Measurements from ENCODE around the gene ECI1. TPM values are rescaled to one million over a fixed set of nuclear protein-coding genes. Genes with fewer than 3 reads are reported as not detected.

Gene ECI1
- polyA plus RNA-seq, 1 experiment, result 63.9 TPM

DNA sequence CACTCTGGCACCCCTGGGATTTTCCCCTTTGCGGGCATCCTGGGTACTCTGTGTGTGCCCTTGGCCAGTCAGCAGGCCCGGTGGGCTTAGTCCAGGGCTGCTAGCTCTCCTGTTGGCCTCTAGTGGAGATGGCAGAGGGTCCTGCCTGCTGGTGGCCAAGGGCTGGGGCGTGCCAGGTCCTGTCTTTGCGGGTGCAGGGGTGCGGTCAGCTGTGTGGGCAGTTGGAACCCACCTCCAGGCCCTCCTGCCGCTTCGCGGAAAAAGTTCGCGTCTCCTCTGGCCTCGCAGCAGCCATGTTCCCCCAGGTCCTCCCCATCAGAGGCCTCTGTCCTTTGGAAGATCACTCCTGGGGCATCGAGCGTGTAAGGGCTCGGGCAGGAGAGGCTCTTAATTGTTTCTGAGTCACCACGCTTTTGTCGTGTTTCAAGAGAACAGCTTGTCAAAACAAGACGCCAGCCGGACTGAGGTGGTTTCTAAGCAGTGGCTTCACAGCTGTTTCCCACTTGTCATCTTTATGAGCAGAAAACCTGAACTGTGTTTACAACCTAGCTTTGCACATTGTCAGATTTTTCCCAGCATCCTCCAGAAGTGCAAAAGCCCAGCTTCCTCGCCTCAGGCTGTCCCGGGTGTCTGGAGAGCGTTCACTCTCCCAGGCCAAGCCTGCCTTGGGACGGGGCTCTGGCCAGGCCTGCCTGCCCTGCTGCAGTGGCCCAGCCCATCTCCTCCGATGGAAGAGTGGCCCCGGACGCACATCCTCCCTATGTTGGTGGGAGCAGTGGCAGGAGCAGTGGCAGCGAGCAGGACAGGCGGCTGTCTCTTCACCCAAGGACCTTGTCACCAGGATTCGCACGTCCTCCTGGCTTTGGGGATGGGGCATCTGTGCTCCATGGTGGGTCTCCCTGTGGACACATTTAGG lies 20.1 kb downstream of the ECI1 start:
- no peaks in the 10 kb centered on the region for H3K27me3 ChIP-seq (ENCODE audit: control insufficient read depth, insufficient read depth, low read length)
- peaks cover 45% of the 10 kb centered on the region for H3K36me3 ChIP-seq (ENCODE audit: control insufficient read depth, insufficient read depth, low read length)
- ChIA-PET CTCF (no interaction called here), POLR2A (no interaction called here)
- TF ChIP-seq, protein P1, sequence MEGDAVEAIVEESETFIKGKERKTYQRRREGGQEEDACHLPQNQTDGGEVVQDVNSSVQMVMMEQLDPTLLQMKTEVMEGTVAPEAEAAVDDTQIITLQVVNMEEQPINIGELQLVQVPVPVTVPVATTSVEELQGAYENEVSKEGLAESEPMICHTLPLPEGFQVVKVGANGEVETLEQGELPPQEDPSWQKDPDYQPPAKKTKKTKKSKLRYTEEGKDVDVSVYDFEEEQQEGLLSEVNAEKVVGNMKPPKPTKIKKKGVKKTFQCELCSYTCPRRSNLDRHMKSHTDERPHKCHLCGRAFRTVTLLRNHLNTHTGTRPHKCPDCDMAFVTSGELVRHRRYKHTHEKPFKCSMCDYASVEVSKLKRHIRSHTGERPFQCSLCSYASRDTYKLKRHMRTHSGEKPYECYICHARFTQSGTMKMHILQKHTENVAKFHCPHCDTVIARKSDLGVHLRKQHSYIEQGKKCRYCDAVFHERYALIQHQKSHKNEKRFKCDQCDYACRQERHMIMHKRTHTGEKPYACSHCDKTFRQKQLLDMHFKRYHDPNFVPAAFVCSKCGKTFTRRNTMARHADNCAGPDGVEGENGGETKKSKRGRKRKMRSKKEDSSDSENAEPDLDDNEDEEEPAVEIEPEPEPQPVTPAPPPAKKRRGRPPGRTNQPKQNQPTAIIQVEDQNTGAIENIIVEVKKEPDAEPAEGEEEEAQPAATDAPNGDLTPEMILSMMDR (IDR thresholded peaks at IDR 0.05; ENCODE audit: insufficient read depth, low read depth, low read length), result no peak
- no peak for DNase-seq (ENCODE audit: low read depth)
- H3K4me3 ChIP-seq (ENCODE audit: low read depth, low read length), result no peak overlapping the region

DNA sequence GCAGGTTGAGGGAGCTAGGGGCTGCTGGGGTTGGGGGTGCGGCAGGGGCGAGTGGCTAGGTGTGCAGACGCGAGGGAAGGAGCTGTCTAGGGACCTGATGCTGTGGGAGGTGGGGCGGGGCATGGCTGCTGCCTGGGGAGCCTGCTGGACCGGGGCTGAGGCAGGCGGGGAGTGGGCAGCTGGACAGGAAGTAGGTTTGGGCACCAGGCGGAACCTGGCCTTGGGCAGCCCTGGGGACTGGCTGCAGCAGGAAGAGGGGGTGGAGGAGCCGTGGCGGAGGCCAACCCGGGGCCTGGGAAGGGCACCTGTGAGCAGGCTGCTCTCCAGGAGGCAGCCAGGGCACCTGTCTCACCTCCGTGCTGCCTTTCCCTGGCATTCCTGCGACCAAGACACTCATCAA lies 21.0 kb downstream of the ECI1 start:
- DNase-seq (ENCODE audit: low read depth), result no peak
- Histone ChIP-seq H3K4me3 (ENCODE audit: low read depth, low read length) (no peak overlapping the region), H3K36me3 (ENCODE audit: control insufficient read depth, insufficient read depth, low read length) (peaks cover 43% of the 10 kb centered on the region), H3K27me3 (ENCODE audit: control insufficient read depth, insufficient read depth, low read length) (no peaks in the 10 kb centered on the region)
- POLR2A ChIA-PET, result no interaction called here
- CTCF ChIA-PET, result no interaction called here
- TF ChIP-seq, protein P1 (IDR thresholded peaks at IDR 0.05; ENCODE audit: insufficient read depth, low read depth, low read length), result no peak

DNA sequence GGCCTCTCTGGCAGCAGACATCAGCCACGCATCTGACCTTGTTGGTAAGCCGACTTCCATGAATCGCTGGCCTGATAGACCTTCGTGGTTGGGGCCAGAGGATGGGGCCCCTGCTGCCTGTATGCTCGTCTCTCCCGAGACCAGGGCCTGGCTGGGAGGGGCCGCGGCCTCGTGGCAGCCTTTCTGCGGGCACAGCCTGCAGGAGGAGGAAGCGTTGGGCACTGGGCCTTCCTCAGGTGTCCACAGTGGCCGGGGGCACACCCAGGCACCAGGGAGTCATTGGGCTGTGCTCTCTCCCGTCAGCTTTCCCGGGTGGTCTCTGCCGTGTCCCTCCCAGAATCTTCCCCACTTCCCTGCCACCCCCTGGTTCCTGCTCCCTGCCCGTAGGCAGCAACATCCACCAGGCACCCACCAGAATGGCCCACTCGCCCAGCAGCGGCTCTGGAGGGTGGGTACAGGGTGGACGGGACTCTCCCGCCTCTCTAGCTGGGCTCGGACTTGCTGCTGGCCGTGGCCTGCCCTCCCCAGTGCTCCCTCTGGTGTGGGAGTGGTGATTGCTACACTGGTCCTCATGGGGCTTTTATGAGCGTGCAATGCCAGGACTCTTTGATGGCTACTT lies 21.6 kb downstream of the ECI1 start:
- Histone ChIP-seq H3K27me3 (ENCODE audit: control insufficient read depth, insufficient read depth, low read length) (no peaks in the 10 kb centered on the region), H3K36me3 (ENCODE audit: control insufficient read depth, insufficient read depth, low read length) (peaks cover 39% of the 10 kb centered on the region), H3K4me3 (ENCODE audit: low read depth, low read length) (no peak overlapping the region)
- DNase-seq (ENCODE audit: low read depth), result no peak
- TF ChIP-seq, protein P1 (IDR thresholded peaks at IDR 0.05; ENCODE audit: insufficient read depth, low read depth, low read length), result no peak
- ChIA-PET CTCF (no interaction called here), POLR2A (no interaction called here)

DNA sequence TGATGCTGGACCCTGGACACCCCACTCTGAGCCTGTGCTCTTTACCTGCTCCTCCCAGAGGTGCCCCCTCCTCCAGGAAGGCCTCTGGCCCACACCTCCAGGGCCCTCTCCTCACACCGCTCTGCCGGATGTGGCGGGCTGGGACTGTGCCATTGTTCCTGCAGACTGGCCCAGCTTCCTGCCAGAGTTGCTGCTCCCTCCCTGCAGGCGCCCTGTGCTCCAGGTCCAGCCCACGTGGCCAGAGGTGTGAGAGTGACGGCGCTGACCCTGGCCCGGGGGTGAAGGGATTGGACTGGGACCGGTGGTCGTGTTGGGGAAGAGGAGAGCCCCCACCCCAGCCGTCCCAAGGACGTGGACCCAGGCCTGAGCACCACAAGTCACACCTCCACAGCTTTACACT lies 22.3 kb downstream of the ECI1 start:
- TF ChIP-seq, protein P1 (IDR thresholded peaks at IDR 0.05; ENCODE audit: insufficient read depth, low read depth, low read length), result no peak
- POLR2A ChIA-PET, result no interaction called here
- no peak for DNase-seq (ENCODE audit: low read depth)
- no peak overlapping the region for H3K4me3 ChIP-seq (ENCODE audit: low read depth, low read length)
- H3K27me3 ChIP-seq (ENCODE audit: control insufficient read depth, insufficient read depth, low read length), result no peaks in the 10 kb centered on the region
- H3K36me3 ChIP-seq (ENCODE audit: control insufficient read depth, insufficient read depth, low read length), result peaks cover 35% of the 10 kb centered on the region
- CTCF ChIA-PET, result no interaction called here

DNA sequence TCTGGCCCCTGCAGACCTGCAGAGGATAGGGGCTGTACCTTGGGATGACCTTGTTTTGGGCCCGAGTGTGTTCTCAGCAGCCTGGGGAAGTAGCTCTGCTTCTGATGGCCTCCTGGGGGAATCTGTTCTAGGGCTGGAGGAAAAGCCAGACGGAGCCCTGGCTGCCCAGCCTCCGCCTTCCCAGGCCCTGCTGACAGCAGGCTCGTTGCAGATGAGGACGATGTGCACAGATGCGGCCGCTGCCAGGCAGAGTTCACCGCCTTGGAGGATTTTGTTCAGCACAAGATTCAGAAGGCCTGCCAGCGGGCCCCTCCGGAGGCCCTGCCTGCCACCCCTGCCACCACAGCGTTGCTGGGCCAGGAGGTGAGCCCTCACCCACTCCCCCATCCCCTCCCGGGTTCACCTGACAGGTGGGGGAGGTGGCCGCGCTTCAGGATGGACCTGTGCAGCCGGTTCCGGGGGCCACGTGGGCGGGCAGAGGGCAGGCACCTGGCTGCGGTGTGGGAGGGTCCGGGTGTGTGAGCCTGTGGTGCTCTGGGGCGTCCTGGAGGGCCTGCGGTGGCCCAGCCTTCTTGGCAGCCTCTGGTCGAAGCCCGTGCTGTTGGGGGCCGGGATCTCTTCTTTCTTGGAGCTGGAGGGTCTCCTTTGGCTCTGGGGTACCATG lies 23.1 kb downstream of the ECI1 start:
- no peak overlapping the region for H3K4me3 ChIP-seq (ENCODE audit: low read depth, low read length)
- no peaks in the 10 kb centered on the region for H3K27me3 ChIP-seq (ENCODE audit: control insufficient read depth, insufficient read depth, low read length)
- ChIA-PET CTCF (no interaction called here), POLR2A (no interaction called here)
- DNase-seq (ENCODE audit: low read depth), result no peak
- TF ChIP-seq, protein P1 (IDR thresholded peaks at IDR 0.05; ENCODE audit: insufficient read depth, low read depth, low read length), result no peak
- H3K36me3 ChIP-seq (ENCODE audit: control insufficient read depth, insufficient read depth, low read length), result peaks cover 28% of the 10 kb centered on the region

Measured in BJ (cell line).